SK-N-MC (cell line): ENCODE results near the gene PARD3B.

Experiments used
- EZH2 ChIP-seq: fragments of 200-600 bp; sonication (generic); IDR thresholded peaks from one replicate; pipeline ENCODE4 v1.6.1; 2017; ENCODE audit warnings: antibody characterized with exemption
- FOXP2 ChIP-seq: optimal IDR thresholded peaks from 2 replicates; pipeline ENCODE3; 2011; ENCODE audit warnings: mild to moderate bottlenecking, moderate library complexity; ENCODE audit not compliant: insufficient read depth; ENCODE audit errors: extremely low read length, control extremely low read depth
- POLR2AphosphoS5 ChIP-seq: IDR thresholded peaks from 2 replicates; pipeline ENCODE4 v1.6.1; 2012; ENCODE audit warnings: mild to moderate bottlenecking, low read depth, low read length, borderline replicate concordance

DNA sequence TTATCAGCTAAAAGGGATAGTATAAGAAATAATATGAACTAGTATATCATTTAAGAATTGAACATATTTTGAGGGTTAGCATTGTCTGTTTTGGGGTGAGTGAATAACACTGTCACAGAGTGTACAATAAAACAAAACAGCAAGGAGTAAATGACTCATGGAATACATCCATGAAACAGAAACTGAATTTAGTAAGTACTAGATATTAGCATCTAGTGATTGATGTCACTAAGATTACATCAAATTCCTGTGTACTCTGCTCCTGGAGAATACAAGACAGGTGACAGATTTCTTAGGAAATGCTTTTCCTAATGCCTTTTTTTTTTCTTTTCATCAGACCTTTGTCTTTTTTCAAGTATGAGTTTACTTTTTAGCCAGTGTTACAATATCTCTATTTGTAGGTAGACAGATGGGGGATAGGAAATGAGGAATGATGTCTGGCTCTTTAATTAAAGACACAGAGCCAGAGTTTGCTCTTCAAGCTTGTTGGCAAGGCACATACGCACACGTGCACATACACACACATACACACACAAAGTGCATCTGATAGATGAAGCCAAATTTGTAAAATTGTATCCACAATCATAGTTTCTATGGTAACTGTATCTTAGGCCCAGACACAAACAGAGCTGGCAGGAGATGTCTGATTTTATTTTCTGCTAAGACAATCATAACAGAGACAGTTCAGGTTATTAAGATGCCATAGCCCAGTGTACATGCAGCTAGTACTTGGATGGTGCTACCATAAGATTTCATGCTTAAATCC lies 998.8 kb downstream of the PARD3B start:
- TF ChIP-seq POLR2AphosphoS5 (no peak), EZH2 (no peak), FOXP2 (no peak)
